Activated T-cell treated with anti-CD3 and anti-CD28 coated beads for 1 hour (primary cell): ENCODE data around the gene ARMC8.

Experiments
- DNase-seq: peaks from one replicate; pipeline ENCODE4 v3.0.0-alpha.2; 2020; ENCODE audit warnings: low read depth

Gene ARMC8

DNA sequence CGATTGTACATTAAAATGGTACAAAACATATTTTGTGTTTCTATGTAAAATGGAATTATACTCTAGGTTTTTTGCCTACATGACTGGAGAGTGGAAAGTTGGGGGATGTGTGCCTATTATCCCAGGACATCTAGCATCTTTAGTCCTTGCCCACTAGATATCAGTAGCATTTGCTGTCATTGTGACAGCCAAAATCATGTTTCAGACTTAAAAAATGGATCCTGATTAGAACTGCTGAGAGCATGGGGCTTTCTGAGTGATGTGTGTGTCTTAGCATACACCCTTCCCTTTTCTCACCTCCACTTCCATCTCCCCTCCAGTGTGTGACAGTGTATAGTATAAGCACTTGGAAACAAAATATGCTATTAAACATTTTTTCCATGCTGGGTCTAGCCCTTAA, 13.3 kb downstream of the ARMC8 start:
- DNase-seq, result no peak

DNA sequence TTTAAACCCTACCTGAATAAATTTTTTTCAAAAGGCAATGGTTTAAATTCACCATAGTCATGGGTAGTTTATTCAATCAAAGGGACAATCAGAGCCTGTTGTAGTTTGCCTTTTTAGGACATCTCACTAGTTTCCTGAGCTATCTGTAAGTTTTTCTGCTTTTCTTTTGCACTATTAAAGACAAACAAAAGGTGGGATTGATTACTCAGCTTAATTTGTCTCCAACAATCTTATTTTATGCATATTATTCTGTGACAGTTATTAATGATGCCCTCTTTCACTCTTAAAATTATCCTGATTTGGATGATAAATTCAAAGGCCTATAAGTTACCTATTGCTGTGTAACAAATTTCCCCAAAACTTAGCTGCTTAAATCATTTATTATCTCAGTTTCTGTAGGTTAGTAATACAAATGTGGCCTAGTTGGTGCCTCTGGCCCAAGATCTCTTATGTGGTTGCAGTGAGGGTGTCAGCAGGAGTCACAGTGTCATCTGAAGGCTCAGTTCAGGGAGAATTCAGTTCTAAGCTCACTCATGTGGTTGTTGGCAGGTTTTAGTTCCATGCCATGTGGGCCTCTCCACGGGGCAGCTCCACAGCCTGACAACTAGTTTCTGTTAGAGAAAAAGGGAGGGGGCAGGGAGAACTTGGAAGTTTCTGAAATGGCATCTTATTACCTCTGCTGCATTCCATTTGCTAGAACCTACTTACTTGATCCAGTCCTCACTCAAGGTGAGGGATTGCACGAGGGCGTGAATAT, 16.0 kb downstream of the ARMC8 start:
- DNase-seq, result no peak

DNA sequence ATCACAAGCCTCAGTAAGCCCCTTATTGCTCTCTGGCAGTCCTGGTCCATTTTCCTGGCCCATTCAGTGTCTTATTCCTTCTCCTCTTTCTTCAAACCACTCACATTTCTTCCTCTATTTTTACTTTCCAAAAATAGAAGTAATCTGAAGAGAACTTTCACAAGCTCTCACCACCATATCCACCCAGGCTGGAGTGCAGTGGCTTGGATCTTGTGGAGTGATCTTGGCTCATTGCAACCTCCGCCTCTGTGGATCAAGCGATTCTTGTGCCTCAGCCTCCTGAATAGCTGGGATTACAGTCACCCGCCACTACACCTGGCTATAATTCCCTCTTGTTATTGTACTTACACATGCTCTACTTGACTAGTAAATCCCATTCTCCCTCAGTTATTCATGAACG, 16.8 kb downstream of the ARMC8 start:
- DNase-seq, result no peak

DNA sequence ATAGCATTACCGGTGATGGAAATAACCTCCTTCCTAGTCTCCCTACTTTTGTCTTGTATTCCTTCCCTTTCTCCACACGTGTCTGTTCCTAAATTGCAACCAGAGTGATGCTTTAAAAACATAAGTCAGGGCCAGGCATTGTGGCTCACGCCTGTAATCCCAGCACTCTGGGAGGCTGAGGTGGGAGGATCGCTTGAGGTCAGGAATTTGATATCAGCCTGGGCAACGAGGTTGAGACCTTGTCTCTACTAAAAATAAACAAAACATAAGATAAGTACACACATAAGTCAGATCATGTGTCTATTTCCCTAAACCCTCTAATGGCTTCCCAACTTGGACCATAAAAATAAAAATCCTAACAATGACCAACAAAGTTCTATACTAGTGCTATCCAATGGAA, 18.4 kb downstream of the ARMC8 start:
- DNase-seq, result no peak

DNA sequence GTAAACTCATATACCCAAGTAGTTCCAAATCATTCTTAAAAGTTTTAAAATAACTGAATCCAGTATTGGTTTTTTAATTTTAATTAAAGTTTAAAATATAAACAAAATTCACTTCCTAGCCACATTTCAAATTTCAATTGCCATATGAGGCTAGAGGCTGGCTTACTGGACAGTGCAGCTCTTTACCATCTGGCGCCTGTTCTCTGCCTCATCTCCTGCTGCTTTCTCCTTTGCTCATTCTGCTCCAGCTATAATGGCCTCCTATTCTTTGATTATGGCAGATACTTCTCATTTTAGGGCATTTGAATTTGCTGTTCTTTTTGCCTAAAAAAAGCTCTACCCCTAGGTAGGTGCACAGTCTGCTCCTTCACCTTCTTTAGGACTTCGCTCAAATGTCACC, 19.1 kb downstream of the ARMC8 start:
- no peak for DNase-seq

DNA sequence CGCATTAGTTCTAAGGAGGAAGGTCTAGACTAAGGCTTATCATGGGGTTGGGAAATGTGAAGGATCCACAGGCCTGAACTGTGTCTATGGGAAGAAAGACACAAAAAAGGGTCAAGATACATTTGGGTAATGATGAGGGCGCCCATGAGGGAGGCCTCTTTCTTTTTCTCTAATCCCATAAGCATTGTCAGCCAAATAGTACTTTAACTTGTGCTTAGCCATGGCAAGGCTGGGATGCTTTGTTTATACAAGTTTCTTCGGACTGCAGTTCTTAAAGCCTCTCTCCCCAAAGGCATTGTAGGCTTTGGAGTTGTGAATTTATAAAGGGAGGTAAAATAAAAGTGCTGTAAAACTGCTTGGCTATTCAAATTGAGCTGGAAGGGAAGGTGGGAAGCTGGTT, 23.4 kb downstream of the ARMC8 start:
- DNase-seq, result no peak

DNA sequence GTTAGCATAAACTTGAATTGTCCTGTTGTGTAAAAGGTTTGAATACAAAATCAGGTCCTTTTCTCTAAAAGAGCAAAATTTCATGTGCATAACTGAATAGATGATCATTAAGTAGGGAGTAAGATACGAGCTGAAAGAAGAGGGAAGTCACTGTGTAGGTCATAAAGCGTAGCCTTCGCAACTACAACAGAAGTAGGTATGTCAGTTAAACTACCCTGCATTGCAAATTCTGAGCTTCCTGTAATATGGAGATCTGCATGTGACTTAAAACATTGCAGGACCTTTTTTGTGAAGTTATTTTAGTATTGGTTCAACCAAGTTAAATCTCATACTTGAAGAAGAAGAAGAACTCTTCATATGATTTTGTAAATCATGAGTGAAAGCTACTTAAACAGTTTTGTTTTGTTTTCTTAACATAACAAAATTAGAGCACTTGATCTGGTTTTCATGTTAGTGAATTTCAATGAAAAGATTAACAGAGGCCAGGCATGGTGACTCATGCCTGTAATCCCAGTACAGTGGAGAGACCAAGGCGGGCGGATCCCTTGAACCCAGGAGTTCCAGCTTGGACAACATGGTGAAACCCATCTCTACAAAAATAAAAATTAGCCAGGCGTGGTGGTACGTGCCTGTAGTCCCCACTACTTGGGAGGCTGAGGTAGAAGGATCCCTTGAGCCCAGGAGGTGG, 26.4 kb downstream of the ARMC8 start:
- no peak for DNase-seq

DNA sequence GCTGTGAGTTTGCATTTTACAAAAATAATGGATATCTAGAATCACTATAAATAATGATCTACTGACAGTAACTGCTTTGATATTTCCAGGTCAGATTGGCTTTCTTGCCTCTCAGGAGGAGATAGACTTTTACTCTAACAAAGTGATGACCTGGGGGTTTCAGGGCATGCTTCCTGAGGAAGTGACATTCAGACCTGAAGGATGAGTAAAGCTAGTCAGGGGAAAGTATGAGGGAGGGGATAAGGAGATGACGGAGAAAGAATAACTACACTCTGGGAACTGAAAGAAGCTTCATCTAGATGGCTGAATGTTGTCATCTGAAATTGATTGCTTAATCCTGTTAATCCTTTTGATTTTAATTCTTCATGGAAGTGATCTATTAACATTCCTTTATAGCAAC, 32.2 kb downstream of the ARMC8 start:
- no peak for DNase-seq

DNA sequence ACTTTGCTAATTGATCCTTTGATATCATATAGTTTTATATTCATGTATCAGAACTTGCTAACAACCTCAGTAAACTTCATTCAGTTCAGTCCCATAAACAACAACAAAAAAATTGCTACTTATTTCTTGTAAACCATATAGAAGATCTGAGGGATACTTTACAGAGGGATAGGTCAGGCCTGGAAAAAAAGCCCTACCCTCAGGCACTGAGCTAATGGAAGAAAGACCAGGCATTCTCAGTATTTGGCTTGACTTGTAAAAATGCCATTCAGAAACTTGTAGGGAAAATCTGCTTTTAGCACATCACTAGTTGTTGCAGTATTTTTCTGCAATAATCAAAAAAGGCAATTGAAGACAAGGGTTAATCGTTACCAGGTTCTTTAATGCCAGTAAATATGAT, 33.1 kb downstream of the ARMC8 start:
- no peak for DNase-seq

DNA sequence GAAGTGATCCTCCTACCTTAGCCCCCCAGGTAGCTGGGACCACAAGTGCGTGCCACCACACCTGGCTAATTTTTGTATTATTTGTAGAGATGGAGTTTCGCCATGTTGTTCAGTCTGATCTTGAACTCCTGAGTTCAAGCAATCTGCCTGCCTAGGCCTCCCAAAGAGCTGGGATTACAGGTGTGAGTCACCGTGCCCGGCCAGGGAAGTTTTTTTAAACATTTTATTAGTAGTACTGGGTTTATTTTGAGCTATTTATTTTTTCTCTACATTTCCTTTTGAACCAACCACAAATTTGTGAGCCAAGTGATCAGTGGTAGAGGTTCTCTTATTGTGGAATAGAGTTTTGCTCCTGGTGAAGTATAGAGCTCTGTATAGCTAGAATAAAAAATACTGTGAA, 33.7 kb downstream of the ARMC8 start:
- DNase-seq, result no peak

DNA sequence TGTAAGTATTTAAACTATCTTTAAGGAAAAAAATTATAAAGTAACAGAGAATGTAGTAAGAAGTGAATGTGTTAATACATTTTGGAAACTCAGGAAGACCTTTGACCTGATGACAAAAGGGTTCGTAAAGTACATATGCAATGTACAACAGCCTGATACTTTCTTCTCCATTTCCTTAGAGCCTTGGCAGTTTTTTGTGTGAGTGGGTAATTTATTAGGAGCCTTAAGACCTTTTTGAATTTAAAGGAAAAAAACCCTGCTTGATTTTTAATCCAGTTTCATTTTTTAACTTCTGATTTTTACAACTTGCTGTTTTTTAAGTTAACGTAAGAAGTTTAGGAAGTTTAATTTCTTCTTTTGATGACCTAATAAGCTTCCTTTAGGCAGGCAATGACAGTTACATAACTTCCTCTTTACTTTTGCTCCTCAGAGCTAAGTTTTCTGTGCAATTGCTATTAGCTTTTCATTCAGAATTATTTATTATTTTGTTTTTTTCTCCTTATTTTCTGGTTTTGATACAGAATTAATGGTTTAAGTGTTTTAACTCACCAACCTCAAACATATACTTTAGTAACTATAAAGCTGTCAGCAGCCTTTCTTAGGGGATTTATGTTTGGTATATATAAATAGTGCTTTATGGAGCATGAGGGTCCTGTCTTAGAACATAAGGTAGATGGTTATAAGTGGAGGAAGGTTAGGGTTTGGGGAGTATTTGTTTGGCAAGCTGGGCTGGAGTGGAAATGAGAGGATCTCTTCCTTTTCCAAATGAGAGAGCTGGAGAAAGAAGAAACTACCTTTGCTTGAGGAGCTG, 35.2 kb downstream of the ARMC8 start:
- DNase-seq, result no peak

DNA sequence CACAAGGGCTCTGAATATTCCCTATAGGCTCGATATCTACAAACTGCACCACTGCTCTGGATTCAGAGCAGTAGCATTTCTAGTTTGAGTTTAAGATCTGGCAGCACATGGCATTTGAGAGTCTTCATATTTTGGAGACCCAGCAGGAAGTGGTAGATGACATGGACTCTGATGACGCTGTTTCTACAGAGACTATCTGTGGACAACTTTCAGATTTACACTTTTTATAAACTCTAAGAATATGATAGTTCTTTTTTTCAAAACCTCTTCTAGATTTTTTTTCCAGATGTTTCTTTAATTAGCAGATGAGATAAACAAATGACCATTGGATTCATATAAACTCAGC, 35.8 kb downstream of the ARMC8 start:
- DNase-seq, result no peak

DNA sequence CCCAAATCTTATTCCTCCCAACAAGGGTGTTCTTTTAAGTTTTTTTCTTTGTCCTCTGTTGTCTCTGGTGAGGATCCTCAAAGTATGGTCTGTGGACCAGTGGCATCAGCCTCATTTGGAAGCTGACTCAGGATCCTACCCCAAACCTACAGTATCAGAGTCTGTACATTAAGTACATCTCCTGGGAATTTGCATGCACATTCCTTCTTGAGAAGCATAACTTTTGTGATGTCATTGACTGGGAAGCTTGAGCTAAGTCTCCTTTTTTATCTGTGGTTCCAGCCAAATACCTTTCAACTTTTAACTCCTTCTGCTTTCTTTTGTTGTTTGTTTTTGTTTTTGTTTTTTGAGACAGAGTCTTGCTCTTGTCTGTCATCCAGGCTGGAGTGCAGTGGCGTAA, 40.5 kb downstream of the ARMC8 start:
- DNase-seq, result no peak

DNA sequence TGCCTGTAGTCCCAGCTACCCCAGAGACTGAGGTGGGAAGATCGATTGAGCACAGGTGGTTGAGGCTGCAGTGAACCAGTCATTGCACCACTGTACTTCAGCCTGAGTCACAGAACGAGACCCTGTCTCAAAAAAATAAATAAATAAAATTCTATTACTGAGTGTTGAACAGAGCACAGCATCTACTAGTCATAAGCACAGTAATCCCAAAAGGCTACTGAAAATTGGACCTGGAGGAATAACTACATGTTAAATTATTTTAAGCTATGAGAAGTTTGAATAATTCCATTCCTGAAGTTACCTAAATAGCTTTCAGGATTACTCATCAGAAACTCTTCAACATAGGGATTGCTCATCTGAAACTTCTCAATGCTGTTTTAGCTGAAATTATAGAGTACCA, 43.4 kb downstream of the ARMC8 start:
- no peak for DNase-seq

DNA sequence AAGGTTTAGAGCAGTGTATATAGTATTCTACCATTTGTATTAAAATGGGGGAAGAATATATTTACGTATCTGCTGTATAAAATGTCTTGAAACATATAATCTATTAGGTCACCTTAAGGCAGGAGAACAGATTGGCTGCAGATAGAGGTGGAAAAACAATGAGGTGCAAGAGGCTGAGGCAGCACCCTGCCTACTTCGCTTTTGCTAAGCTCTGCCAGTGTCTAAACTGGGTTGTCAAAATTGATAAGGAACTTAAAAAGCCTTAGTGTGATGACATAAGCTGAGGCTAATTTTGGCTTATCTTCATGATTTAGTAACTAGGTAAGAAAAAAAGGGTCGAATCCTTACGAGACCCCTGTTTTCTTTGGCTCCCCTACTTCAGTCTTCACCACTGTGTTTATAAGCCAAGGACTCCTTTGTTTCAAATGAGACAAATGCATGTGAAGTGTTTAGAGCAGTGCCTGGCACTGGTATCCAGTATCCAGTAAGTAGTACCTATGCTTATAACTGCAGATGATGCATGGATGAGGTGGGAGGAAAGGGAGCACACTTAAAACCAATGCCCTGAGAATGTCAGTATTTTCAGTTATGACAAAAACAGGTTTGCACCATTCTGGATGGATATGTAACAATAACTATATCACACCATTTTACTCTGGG, 45.7 kb downstream of the ARMC8 start:
- DNase-seq, result no peak

DNA sequence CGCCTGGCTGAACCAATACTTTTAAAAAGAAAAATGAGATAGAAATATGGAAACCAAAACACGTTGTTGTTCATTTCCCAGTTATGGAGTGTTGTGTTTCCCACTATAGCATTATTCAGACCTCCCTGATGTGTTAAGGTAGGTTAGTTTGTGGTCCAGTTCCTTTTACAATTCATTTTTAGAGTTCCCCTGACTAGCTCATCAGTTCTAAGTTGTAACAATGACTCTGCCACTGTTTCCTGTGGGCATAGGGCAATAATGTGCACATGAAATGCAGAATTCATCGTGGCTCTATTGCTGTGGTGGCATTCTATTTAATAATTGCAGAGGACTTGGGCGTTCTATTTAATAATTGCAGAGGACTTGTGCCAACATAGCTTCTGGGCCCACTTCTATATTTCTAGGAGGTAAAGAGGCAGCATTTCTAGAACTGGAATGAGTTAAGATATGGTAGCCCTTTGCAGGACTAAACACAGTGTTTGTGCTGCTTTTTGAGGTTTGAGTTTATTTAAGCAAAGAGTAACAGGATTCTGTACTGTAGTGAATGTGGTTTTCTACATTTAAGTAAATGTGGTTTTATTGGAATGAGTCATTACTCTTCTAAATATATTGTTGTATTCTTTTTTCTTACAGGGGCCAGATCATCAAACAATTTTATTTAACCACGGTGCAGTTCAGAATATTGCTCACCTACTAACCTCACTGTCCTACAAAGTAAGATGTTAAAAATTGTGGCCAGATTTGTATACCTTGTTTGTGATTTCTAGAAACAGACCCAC, 47.5 kb downstream of the ARMC8 start:
- no peak for DNase-seq

DNA sequence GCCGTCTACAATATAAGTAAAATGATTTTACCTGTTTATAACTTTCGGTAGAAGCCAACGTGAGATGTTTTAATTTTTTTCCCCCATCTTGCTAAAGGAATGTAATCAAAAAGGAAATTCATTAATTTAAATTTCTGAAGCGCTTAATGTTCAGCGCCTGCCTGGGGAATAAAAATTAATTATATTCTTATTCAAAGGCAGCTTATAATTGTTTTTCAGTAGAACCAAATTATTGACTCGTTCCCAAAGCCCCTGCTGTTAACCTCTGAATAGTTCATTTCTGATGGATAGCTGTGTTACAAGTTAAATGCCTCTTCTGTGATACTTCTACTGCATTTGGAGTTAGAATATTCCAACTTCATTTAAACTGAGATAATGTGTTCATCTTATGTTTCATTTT, 51.6 kb downstream of the ARMC8 start:
- no peak for DNase-seq

DNA sequence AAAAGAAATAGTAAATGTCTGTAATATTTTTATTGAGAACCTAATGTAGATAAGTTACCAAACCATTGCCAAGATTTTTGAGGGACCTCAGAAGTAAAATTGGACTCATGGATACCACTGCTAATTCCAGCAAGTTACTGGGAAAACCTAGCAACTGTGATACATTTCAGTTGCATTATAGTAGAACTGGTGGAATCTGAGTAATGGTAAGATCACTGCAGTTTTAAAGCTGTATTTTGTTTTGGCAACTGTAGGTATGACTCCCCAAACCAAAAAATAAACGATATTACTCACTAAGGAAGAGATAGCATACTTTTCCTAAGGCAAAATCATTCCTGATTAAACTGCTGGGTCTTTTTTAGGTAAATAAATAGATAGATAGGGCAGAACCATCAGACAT, 54.0 kb downstream of the ARMC8 start:
- no peak for DNase-seq

DNA sequence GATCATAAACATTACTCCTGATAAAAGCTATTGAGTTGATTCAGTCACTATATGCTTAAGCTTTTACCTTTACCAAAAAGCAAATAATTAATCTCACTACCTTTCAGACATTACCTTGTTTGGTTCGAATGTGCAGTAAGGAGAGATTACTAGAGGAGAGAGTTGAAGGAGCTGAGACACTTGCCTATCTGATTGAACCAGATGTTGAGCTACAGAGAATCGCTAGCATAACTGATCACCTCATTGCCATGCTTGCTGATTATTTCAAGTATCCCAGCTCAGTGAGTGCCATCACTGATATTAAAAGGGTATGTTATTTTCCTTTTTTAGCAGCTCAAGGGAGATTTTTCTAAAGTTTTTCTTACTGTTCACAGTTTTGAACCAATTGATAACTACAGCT, 54.6 kb downstream of the ARMC8 start:
- DNase-seq, result no peak

DNA sequence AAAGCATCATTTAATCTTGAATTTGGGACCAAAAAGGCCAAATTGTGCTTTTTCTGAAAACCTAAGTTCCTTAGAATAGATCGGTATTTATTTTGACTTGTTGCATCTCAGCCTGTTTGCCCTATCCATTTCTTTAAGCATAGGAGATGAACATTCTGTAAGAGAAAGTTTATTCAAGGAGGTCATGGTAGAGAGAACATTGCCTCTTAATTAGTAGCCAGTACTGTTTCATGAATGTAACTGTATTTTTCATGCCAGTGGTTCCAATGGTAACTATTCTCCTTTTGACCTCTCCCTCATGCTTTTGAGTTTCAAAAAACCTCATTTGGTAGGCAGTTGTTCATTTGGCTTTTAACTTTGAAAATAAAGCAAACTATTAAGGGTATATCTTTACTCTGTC, 55.4 kb downstream of the ARMC8 start:
- no peak for DNase-seq

DNA sequence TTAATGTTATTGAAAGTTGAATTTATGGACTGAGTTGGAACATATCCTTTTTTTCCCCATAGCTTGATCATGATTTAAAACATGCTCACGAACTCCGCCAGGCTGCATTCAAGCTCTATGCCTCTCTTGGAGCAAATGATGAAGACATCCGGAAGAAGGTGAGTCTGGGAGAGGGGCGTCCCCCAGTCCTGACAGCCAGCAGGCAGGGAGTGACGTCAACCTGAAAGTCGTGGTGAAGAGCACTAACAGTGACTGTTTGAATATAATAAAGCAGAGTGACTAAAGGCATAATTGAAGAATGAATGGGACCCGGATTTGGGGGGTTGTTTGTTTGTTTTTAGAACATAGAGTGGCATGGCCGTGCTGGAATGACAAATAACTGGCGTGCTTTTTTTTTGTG, 57.9 kb downstream of the ARMC8 start:
- no peak for DNase-seq

DNA sequence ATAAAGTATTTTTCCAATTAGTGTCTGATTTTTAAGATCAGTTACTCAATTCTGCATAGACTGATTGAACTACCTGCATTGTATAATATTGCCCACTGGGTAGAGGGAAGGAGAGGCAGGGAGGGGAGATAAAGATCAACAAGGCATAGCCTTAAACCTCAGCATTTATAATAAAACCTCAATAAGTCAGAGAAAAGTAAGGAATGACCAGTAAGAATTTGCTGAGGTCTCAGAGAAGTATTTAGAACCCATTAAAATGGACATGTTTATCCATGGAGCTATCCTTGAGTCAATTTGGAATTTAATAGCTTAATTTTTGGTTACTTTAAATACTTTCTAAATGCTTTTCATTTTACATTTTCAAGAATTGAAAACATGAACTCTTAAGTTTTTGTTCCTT, 62.5 kb downstream of the ARMC8 start:
- DNase-seq, result no peak
